ENCODE data around the gene RASGEF1C. TPM values are rescaled to one million over a fixed set of nuclear protein-coding genes. Genes with fewer than 3 reads are reported as not detected.

The RASGEF1C gene
- total and polyA plus RNA-seq, 7 donors, result 0.35 to 4.2 (median 1.1) TPM; not detected in 2

GRCh38 chr5:180117000-180117725 lies 91.8 kb downstream of the RASGEF1C start:
- no peaks in the 10 kb centered on the region for H3K27me3 ChIP-seq
- H3K4me1 ChIP-seq, result no peaks in the 10 kb centered on the region
- no peak overlapping the region for H3K4me3 ChIP-seq
- TF ChIP-seq CTCF (IDR thresholded peaks at IDR 0.05) (no peak), EP300 (IDR thresholded peaks at IDR 0.05) (no peak), POLR2A (IDR thresholded peaks at IDR 0.05) (no peak), POLR2AphosphoS5 (IDR thresholded peaks at IDR 0.05) (no peak)
- 61 to 87% methylated on average over 14 of the region's 14 CpGs for WGBS, 2 donors
- no peaks in the 10 kb centered on the region for H3K9me3 ChIP-seq
- no peaks in the 10 kb centered on the region for H3K36me3 ChIP-seq
- DNase-seq, result no peak
- intact Hi-C loops (cut with DNase I), result no loop called here
- no peak overlapping the region for H3K27ac ChIP-seq

- Histone ChIP-seq H3K4me1 (no peaks in the 10 kb centered on the region), H3K36me3 (no peaks in the 10 kb centered on the region), H3K4me3 (no peak overlapping the region), H3K9me3 (no peaks in the 10 kb centered on the region), H3K27ac (no peak overlapping the region), H3K27me3 (no peaks in the 10 kb centered on the region)
- peak; percentile 59 for DNase-seq
- WGBS, 2 donors, result 82 to 84% methylated on average over 31 of the region's 31 CpGs
- TF ChIP-seq EP300 (IDR thresholded peaks at IDR 0.05) (no peak), CTCF (IDR thresholded peaks at IDR 0.05) (no peak), POLR2A (IDR thresholded peaks at IDR 0.05) (no peak), POLR2AphosphoS5 (IDR thresholded peaks at IDR 0.05) (no peak)
- intact Hi-C loops (cut with DNase I), result no loop called here
These were observed 92.7 kb downstream of the RASGEF1C start for GRCh38 chr5:180116077-180116999.

GRCh38 chr5:180115326-180116076 lies 93.5 kb downstream of the RASGEF1C start:
- intact Hi-C loops (cut with DNase I), result no loop called here
- peak; percentile 40 for DNase-seq
- H3K27ac ChIP-seq, result no peak overlapping the region

More at GRCh38 chr5:180115326-180116076, 93.5 kb downstream of the RASGEF1C start:
- no peaks in the 10 kb centered on the region for H3K27me3 ChIP-seq
- H3K9me3 ChIP-seq, result no peaks in the 10 kb centered on the region
- no peaks in the 10 kb centered on the region for H3K36me3 ChIP-seq
- 87 to 92% methylated on average over 14 of the region's 14 CpGs for WGBS, 2 donors
- H3K4me3 ChIP-seq, result no peak overlapping the region
- TF ChIP-seq CTCF (IDR thresholded peaks at IDR 0.05) (no peak), POLR2AphosphoS5 (IDR thresholded peaks at IDR 0.05) (no peak), EP300 (IDR thresholded peaks at IDR 0.05) (no peak), POLR2A (IDR thresholded peaks at IDR 0.05) (no peak)
- H3K4me1 ChIP-seq, result no peaks in the 10 kb centered on the region
